Measurements from ENCODE around the gene PCBP3.
"Not testable (repeated sequence)": the region's sequence is repeated elsewhere in the genome, so short reads cannot be mapped to it uniquely, and the experiment has no call there.

- not testable (repeated sequence) for TF ChIP-seq CTCF, POLR2A (IDR thresholded peaks at IDR 0.05)
Observed at GRCh38 chr21:45626127-45626526, 17.4 kb upstream of the PCBP3 start.
